Type B pancreatic cell (in vitro differentiated cells): ENCODE measurements around the gene RBBP4. TPM values are rescaled to one million over a fixed set of nuclear protein-coding genes. Genes with fewer than 3 reads are reported as not detected.
"Not testable (repeated sequence)": the region's sequence is repeated elsewhere in the genome, so short reads cannot be mapped to it uniquely, and the experiment has no call there.

Source experiments
- DNase-seq: peaks from one replicate; pipeline ENCODE4 v3.0.0; 2021; ENCODE audit warnings: mixed read lengths; ENCODE audit not compliant: unreplicated experiment; ENCODE audit errors: extremely low spot score
- H3K27ac Mint-ChIP-seq: 2 replicates; pipeline ENCODE4 v1.8.0; 2021; ENCODE audit warnings: mild to moderate bottlenecking, mixed read lengths
- H3K27me3 Mint-ChIP-seq: 2 replicates; pipeline ENCODE4 v1.8.0; 2021; ENCODE audit warnings: mixed read lengths
- H3K36me3 Mint-ChIP-seq: 2 replicates; pipeline ENCODE4 v1.8.0; 2021; ENCODE audit warnings: mixed read lengths
- H3K4me1 Mint-ChIP-seq: one replicate; pipeline ENCODE4 v1.8.0; 2021; ENCODE audit warnings: mixed read lengths; ENCODE audit not compliant: unreplicated experiment
- H3K4me3 Mint-ChIP-seq: 2 replicates; pipeline ENCODE4 v1.8.0; 2021; ENCODE audit warnings: mild to moderate bottlenecking, mixed read lengths
- H3K9me3 Mint-ChIP-seq: 2 replicates; pipeline ENCODE4 v1.8.0; 2021; ENCODE audit warnings: mixed read lengths
- CTCF ChIP-seq: fragments of 200-600 bp; sonication (generic); conservative IDR thresholded peaks from 2 replicates; pipeline ENCODE4 v1.5.0; 2021; ENCODE audit warnings: antibody characterized with exemption, mild to moderate bottlenecking
- total RNA-seq: library from RNA; stranded (reverse); gene quantifications from 2 replicates; pipeline ENCODE4 v1.2.1, GENCODE V29; 2021; ENCODE audit warnings: low replicate concordance

RBBP4 gene
- total RNA-seq, 1 donor from 2014 or later = 386 TPM

GRCh38 chr1:32709075-32709474 lies 58.1 kb downstream of the RBBP4 start:
- Mint-ChIP-seq H3K4me1 (peaks cover 10% of the 10 kb centered on the region), H3K27ac (no peak overlapping the region), H3K4me3 (no peak overlapping the region), H3K27me3 (no peaks in the 10 kb centered on the region), H3K36me3 (no peaks in the 10 kb centered on the region), H3K9me3 (no peaks in the 10 kb centered on the region)
- no peak for TF ChIP-seq CTCF
- DNase-seq = no peak

GRCh38 chr1:32709476-32709875 lies 58.5 kb downstream of the RBBP4 start:
- no peaks in the 10 kb centered on the region for H3K9me3 Mint-ChIP-seq
- H3K4me1 Mint-ChIP-seq = peaks cover 10% of the 10 kb centered on the region
- no peak overlapping the region for H3K4me3 Mint-ChIP-seq
- TF ChIP-seq CTCF = no peak
- no peaks in the 10 kb centered on the region for H3K36me3 Mint-ChIP-seq
- H3K27ac Mint-ChIP-seq = no peak overlapping the region
- no peaks in the 10 kb centered on the region for H3K27me3 Mint-ChIP-seq
- DNase-seq = no peak

GRCh38 chr1:32711221-32711620 lies 60.2 kb downstream of the RBBP4 start:
- not testable (repeated sequence) for H3K36me3 Mint-ChIP-seq, H3K4me3 Mint-ChIP-seq, H3K27ac Mint-ChIP-seq, H3K9me3 Mint-ChIP-seq, DNase-seq, H3K27me3 Mint-ChIP-seq
- peaks cover 14% of the 10 kb centered on the region for H3K4me1 Mint-ChIP-seq

GRCh38 chr1:32713081-32713480 lies 62.1 kb downstream of the RBBP4 start:
- no peak overlapping the region for H3K4me3 Mint-ChIP-seq

GRCh38 chr1:32714277-32714676 lies 63.3 kb downstream of the RBBP4 start:
- Mint-ChIP-seq H3K27ac (peak overlapping the region; percentile 42), H3K4me3 (no peak overlapping the region), H3K4me1 (peaks cover 10% of the 10 kb centered on the region), H3K27me3 (no peaks in the 10 kb centered on the region), H3K9me3 (no peaks in the 10 kb centered on the region), H3K36me3 (no peaks in the 10 kb centered on the region)
- TF ChIP-seq CTCF = no peak
- no peak for DNase-seq

More at GRCh38 chr1:32713081-32713480, 62.1 kb downstream of the RBBP4 start:
- Mint-ChIP-seq H3K27me3 (no peaks in the 10 kb centered on the region), H3K27ac (no peak overlapping the region), H3K36me3 (no peaks in the 10 kb centered on the region), H3K4me1 (peaks cover 10% of the 10 kb centered on the region), H3K9me3 (no peaks in the 10 kb centered on the region)
- DNase-seq = no peak
- TF ChIP-seq CTCF = no peak

- peaks cover 10% of the 10 kb centered on the region for H3K4me1 Mint-ChIP-seq
- peak overlapping the region; percentile 62 for H3K4me3 Mint-ChIP-seq
- H3K27ac Mint-ChIP-seq = peak overlapping the region; percentile 96
- no peak for DNase-seq
- no peaks in the 10 kb centered on the region for H3K36me3 Mint-ChIP-seq
- H3K27me3 Mint-ChIP-seq = no peaks in the 10 kb centered on the region
- H3K9me3 Mint-ChIP-seq = no peaks in the 10 kb centered on the region
- no peak for TF ChIP-seq CTCF
These were observed 64.9 kb downstream of the RBBP4 start for GRCh38 chr1:32715901-32716311.
